Diencephalon (tissue), 1 donor: Measurements from ENCODE around the gene C3orf49. TPM values are rescaled to one million over a fixed set of nuclear protein-coding genes. Genes with fewer than 3 reads are reported as not detected.

Experiments used
- total RNA-seq: library from RNA; depleted of rRNA; stranded (reverse); fragments of >200 nt; gene quantifications from one replicate; pipeline ENCODE4 v1.2.3, GENCODE V29; 2014

The C3orf49 gene
- not detected for total RNA-seq

GRCh38 chr3:63819151-63819398 is at the start of gene C3orf49:
Gene C3orf49, plus strand, starts transcription at chr3:63819299. Its CDS starts 173 bp downstream, at chr3:63819472.

GRCh38 chr3:63863150-63864007 is 44.3 kb downstream of the C3orf49 start, which contains the start of the genes ATXN7 and THOC7:
Gene ATXN7, plus strand, starts transcription at chr3:63863867. Its CDS starts 48,732 bp downstream, at chr3:63912599.
Gene THOC7, minus strand, starts transcription at chr3:63863805. Its CDS starts 15 bp downstream, at chr3:63863790.

Other genes with a start within 250 kb of the C3orf49 start
- gene SNTN, start 166.6 kb upstream of the C3orf49 start, total RNA-seq, result 2.3 TPM
- gene THOC7, start 44.5 kb downstream of the C3orf49 start, total RNA-seq, result 43.4 TPM
- gene ATXN7, start 44.6 kb downstream of the C3orf49 start, total RNA-seq, result 12.2 TPM
- not detected for gene SCAANT1, start 93.1 kb downstream of the C3orf49 start, total RNA-seq
- 64.8 TPM for gene PSMD6, start 204.2 kb downstream of the C3orf49 start, total RNA-seq